Keratinocyte (primary cell): ENCODE results near the gene CARMIL3.

Source experiments
- EZH2 ChIP-seq: IDR thresholded peaks from one replicate; pipeline ENCODE4 v1.6.1; 2012; ENCODE audit warnings: inconsistent platforms, mild to moderate bottlenecking, low read length, moderate library complexity
- TF ChIP-seq, protein P1 (sequence below), 3 experiments: IDR thresholded peaks in 1 of 3; conservative IDR thresholded peaks in 1 of 3; optimal IDR thresholded peaks in 1 of 3; 2 replicates in 2 of 3; 3 replicates in 1 of 3; pipeline versions ENCODE3 to v1.5.1; 2011; ENCODE audit warnings: low read length in 3 of 3, mild to moderate bottlenecking in 3 of 3, moderate library complexity in 2 of 3, control low read depth in 1 of 3, inconsistent platforms in 1 of 3; ENCODE audit not compliant: insufficient read depth in 2 of 3; ENCODE audit errors: extremely low read depth in 1 of 3

DNA sequence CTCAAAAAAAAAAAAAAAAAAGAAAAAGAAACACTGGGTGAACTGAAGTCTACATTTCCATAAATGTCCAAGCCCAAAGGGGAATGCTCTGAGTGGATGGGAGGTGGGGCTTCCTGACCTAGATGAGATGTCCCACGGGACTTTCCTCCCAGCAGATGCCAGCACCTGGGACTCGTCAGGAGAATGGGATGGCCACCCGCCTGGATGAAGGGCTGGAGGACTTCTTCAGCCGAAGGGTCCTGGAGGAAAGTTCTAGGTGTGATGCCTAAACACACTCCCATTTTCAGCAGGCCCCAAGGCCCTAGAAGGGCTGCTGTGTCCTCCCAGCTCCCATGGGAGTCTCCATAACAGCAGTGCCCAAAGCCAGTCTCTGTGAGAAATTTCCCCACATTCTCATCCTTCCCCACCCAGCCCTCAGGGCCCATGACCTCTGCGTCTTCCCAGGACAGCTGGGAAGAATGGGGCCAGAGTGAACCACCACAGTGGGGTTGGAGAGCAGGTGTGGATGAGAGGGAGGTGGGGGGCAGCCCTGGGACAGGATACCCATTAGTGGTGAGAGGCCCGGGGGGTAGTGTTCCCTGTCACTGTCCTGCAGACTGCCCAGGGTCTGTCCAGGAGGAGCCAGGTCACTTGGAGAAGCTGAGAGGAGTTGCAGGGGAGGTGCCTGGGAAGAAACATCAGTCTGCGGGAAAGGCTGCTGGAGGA lies 12.4 kb downstream of the CARMIL3 start:
- TF ChIP-seq, protein P1, sequence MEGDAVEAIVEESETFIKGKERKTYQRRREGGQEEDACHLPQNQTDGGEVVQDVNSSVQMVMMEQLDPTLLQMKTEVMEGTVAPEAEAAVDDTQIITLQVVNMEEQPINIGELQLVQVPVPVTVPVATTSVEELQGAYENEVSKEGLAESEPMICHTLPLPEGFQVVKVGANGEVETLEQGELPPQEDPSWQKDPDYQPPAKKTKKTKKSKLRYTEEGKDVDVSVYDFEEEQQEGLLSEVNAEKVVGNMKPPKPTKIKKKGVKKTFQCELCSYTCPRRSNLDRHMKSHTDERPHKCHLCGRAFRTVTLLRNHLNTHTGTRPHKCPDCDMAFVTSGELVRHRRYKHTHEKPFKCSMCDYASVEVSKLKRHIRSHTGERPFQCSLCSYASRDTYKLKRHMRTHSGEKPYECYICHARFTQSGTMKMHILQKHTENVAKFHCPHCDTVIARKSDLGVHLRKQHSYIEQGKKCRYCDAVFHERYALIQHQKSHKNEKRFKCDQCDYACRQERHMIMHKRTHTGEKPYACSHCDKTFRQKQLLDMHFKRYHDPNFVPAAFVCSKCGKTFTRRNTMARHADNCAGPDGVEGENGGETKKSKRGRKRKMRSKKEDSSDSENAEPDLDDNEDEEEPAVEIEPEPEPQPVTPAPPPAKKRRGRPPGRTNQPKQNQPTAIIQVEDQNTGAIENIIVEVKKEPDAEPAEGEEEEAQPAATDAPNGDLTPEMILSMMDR (optimal IDR thresholded peaks at IDR 0.05 in 1 of 3, IDR thresholded peaks at IDR 0.05 in 1 of 3, conservative IDR thresholded peaks at IDR 0.05 in 1 of 3; ENCODE audit: extremely low read depth in 1 of 3, insufficient read depth in 2 of 3, low read length in 3 of 3): no peak
- no peak for TF ChIP-seq EZH2
